SK-N-SH (cell line): ENCODE data around the gene ELN. TPM values are rescaled to one million over a fixed set of nuclear protein-coding genes. Genes with fewer than 3 reads are reported as not detected.

ENCODE experiments used
- CTCF ChIA-PET: fragments of 300-600, 350-600 bp; formaldehyde crosslinking; extraction: SDS; loops from one replicate; lab custom pipeline; 2021; lab: Yijun Ruan, JAX
- POLR2A ChIA-PET: fragments of 350-600 bp; sonication (Branson Sonifier 250); formaldehyde crosslinking; extraction: SDS; loops from one replicate; lab custom pipeline; 2020; ENCODE audit warnings: antibody characterized with exemption, inconsistent platforms; lab: Yijun Ruan, JAX
- DNase-seq: peaks from one replicate; pipeline ENCODE4 v3.0.0; 2012
- H2AFZ ChIP-seq: fragments of 200-600 bp; sonication (generic); 2 replicates; pipeline ENCODE4 v1.8.1; 2016; ENCODE audit warnings: antibody characterized with exemption, mild to moderate bottlenecking, low read depth
- H3F3A ChIP-seq: fragments of 200-600 bp; sonication (generic); replicated peaks from 2 replicates; pipeline ENCODE3; 2016; ENCODE audit warnings: antibody characterized with exemption, mild to moderate bottlenecking; ENCODE audit not compliant: insufficient read depth
- H3K27ac ChIP-seq, 2 experiments: fragments of 200-500 bp in 1 of 2; fragments of 200-600 bp in 1 of 2; sonication (Bioruptor generic) in 1 of 2; sonication (generic), shearing (Covaris generic) in 1 of 2; 2 replicates each; pipeline versions ENCODE4 v1.5.1 to v1.6.1; 2014 to 2016; ENCODE audit warnings: low read depth in 2 of 2, inconsistent platforms in 1 of 2, low read length in 1 of 2, mild to moderate bottlenecking in 1 of 2, mixed read lengths in 1 of 2
- H3K27me3 ChIP-seq: fragments of 200-600 bp; sonication (generic), shearing (Covaris generic); 2 replicates; pipeline ENCODE4 v1.6.1; 2016; ENCODE audit warnings: mixed run types; ENCODE audit not compliant: insufficient read depth
- H3K36me3 ChIP-seq, 2 experiments: fragments of 200-500 bp in 1 of 2; fragments of 200-600 bp in 1 of 2; sonication (Bioruptor generic) in 1 of 2; sonication (generic) in 1 of 2; replicated peaks in 1 of 2; 2 replicates each; pipeline versions ENCODE3 to v1.5.1; 2014 to 2016; ENCODE audit warnings: low read length in 1 of 2, mild to moderate bottlenecking in 1 of 2; ENCODE audit not compliant: insufficient read depth in 2 of 2, control insufficient read depth in 1 of 2
- H3K4me1 ChIP-seq, 2 experiments: fragments of 200-500 bp in 1 of 2; fragments of 200-600 bp in 1 of 2; sonication (Bioruptor generic) in 1 of 2; sonication (generic), shearing (Covaris generic) in 1 of 2; 2 replicates each; pipeline versions ENCODE4 v1.5.1 to v1.6.1; 2014 to 2016; ENCODE audit warnings: low read depth in 1 of 2, low read length in 1 of 2, mixed run types in 1 of 2; ENCODE audit not compliant: insufficient read depth in 2 of 2, control insufficient read depth in 1 of 2
- H3K4me2 ChIP-seq: fragments of 200-600 bp; sonication (generic), shearing (Covaris generic); 2 replicates; pipeline ENCODE4 v1.6.1; 2017; ENCODE audit warnings: mixed run types
- H3K4me3 ChIP-seq, 2 experiments: fragments of 200-500 bp in 1 of 2; fragments of 200-600 bp in 1 of 2; sonication (Bioruptor generic) in 1 of 2; sonication (generic), shearing (Covaris generic) in 1 of 2; 2 replicates each; pipeline versions ENCODE4 v1.5.1 to v1.8.1; 2014 to 2016; ENCODE audit warnings: low read depth in 2 of 2, inconsistent platforms in 1 of 2, low read length in 1 of 2, mild to moderate bottlenecking in 1 of 2, mixed read lengths in 1 of 2, moderate library complexity in 1 of 2
- H3K79me2 ChIP-seq: fragments of 200-600 bp; sonication (generic); 2 replicates; pipeline ENCODE4 v1.8.1; 2017; ENCODE audit warnings: mild to moderate bottlenecking; ENCODE audit not compliant: insufficient read depth
- H3K9ac ChIP-seq: fragments of 200-600 bp; sonication (generic); 2 replicates; pipeline ENCODE4 v1.6.1; 2017; ENCODE audit warnings: mixed run types
- H3K9me2 ChIP-seq: fragments of 200-600 bp; sonication (generic); 2 replicates; pipeline ENCODE4 v1.6.1; 2017; ENCODE audit warnings: mixed run types
- H3K9me3 ChIP-seq: fragments of 200-600 bp; sonication (generic); 2 replicates; pipeline ENCODE4 v1.6.1; 2017; ENCODE audit warnings: mixed run types, mild to moderate bottlenecking, moderate library complexity
- H4K20me1 ChIP-seq: fragments of 200-600 bp; sonication (generic); 2 replicates; pipeline ENCODE4 v1.6.1; 2017; ENCODE audit warnings: mild to moderate bottlenecking, mixed run types; ENCODE audit not compliant: insufficient read depth
- FOSL2 ChIP-seq: IDR thresholded peaks from 2 replicates; pipeline ENCODE4 v1.4.0; 2012; ENCODE audit warnings: low read depth, mild to moderate bottlenecking, moderate library complexity, borderline replicate concordance
- IRF3 ChIP-seq: fragments of 150-350 bp; IDR thresholded peaks from 2 replicates; pipeline ENCODE4 v1.6.1; 2016; ENCODE audit warnings: mild to moderate bottlenecking, low read depth, low read length
- JUND ChIP-seq: IDR thresholded peaks from 2 replicates; pipeline ENCODE4 v1.4.0; 2012
- MXI1 ChIP-seq: IDR thresholded peaks from 2 replicates; pipeline ENCODE4 v1.6.1; 2012; ENCODE audit warnings: mild to moderate bottlenecking, low read depth, low read length, improper control_type of control experiment
- NFIC ChIP-seq: IDR thresholded peaks from 2 replicates; pipeline ENCODE4 v1.4.0; 2012; ENCODE audit warnings: borderline replicate concordance
- POLR2AphosphoS5 ChIP-seq: IDR thresholded peaks from 2 replicates; pipeline ENCODE4 v1.6.1; 2012; ENCODE audit warnings: low read depth, low read length
- RXRA ChIP-seq: IDR thresholded peaks from 2 replicates; pipeline ENCODE4 v1.4.0; 2012; ENCODE audit warnings: low read depth, mild to moderate bottlenecking, borderline replicate concordance
- SIN3A ChIP-seq: IDR thresholded peaks from 2 replicates; pipeline ENCODE4 v1.6.1; 2012; ENCODE audit warnings: low read depth, mild to moderate bottlenecking, low read length, moderate library complexity, borderline replicate concordance
- TAF1 ChIP-seq: IDR thresholded peaks from 2 replicates; pipeline ENCODE4 v1.6.1; 2012; ENCODE audit warnings: low read depth, mild to moderate bottlenecking, low read length, moderate library complexity, borderline replicate concordance
- ZBTB33 ChIP-seq: IDR thresholded peaks from 2 replicates; pipeline ENCODE4 v1.4.0; 2012; ENCODE audit warnings: low read depth, borderline replicate concordance
- WGBS: methylation state at CpG from one replicate; pipeline ENCODE4 v1.1.6; 2017; ENCODE audit warnings: low lambda C conversion rate; 5-methylcytosine and 5-hydroxymethylcytosine counted together
- polyA plus RNA-seq, 3 experiments: library from polyadenylated mRNA; depleted of rRNA; stranded (reverse); fragments of >200 nt; gene quantifications; 2 replicates each; pipeline ENCODE4 v1.2.3, GENCODE V29; 2012
- TF ChIP-seq, protein P1 (sequence below): fragments of 150-350 bp; IDR thresholded peaks from 2 replicates; pipeline ENCODE4 v1.6.1; 2017; ENCODE audit warnings: antibody characterized with exemption, low read length, low read depth, borderline replicate concordance

Gene ELN
- polyA plus RNA-seq, 1 of the 3 experiments (the other 2 are of a cell fraction): 12.5 TPM

- H3K9ac ChIP-seq: no peak overlapping the region
Measured at GRCh38 chr7:74029089-74029785, 1.3 kb downstream of the ELN start.

GRCh38 chr7:74029991-74030415 lies 2.0 kb downstream of the ELN start:
- POLR2A ChIA-PET: interaction anchor here (0.9 to 1.5 kb wide), 5 partner anchors 14 to 144 kb away, joined by 3 to 5 read pairs (median 3); partner anchors contain the start of genes EIF4H and LIMK1
- Histone ChIP-seq H3K9me3 (no peaks in the 10 kb centered on the region), H4K20me1 (no peaks in the 10 kb centered on the region), H3K4me3 (no peak overlapping the region), H3K79me2 (0 out of 2 replicates have a peak, but pooled peaks cover 3% of the 10 kb centered on the region), H3K27me3 (no peaks in the 10 kb centered on the region), H3K4me2 (no peak overlapping the region), H2AFZ (no peak overlapping the region), H3F3A (peaks cover 12% of the 10 kb centered on the region), H3K27ac (peak overlapping the region in 1 of 2 experiments; percentile 82; a peak in 2 of 4 replicates), H3K36me3 (no peaks in the 10 kb centered on the region), H3K9ac (no peak overlapping the region), H3K4me1 (peaks cover 17 to 89% of the 10 kb centered on the region in 2 experiments), H3K9me2 (no peaks in the 10 kb centered on the region)
- CTCF ChIA-PET: interaction anchor here (0.7 to 2.6 kb wide), 9 partner anchors 8 to 315 kb away, joined by 3 to 9 read pairs (median 3); no protein-coding TSS in a partner anchor
- TF ChIP-seq JUND (no peak), RXRA (no peak), ZBTB33 (no peak), SIN3A (no peak), TAF1 (no peak), FOSL2 (no peak), NFIC (no peak)
- TF ChIP-seq, protein P1, sequence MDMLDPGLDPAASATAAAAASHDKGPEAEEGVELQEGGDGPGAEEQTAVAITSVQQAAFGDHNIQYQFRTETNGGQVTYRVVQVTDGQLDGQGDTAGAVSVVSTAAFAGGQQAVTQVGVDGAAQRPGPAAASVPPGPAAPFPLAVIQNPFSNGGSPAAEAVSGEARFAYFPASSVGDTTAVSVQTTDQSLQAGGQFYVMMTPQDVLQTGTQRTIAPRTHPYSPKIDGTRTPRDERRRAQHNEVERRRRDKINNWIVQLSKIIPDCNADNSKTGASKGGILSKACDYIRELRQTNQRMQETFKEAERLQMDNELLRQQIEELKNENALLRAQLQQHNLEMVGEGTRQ: no peak
- DNase-seq: no peak
- WGBS: 79% methylated on average over 7 of the region's 8 CpGs

More at GRCh38 chr7:74029089-74029785, 1.3 kb downstream of the ELN start:
- peak overlapping the region in 1 of 2 experiments; percentile 82; a peak in 2 of 4 replicates for H3K27ac ChIP-seq
- WGBS: 72% methylated on average over 10 of the region's 18 CpGs
- H3K79me2 ChIP-seq: 0 out of 2 replicates have a peak, but pooled peaks cover 3% of the 10 kb centered on the region
- peaks cover 12% of the 10 kb centered on the region for H3F3A ChIP-seq
- ChIA-PET CTCF (interaction anchor here (0.7 to 2.6 kb wide), 10 partner anchors 9 to 314 kb away, joined by 3 to 9 read pairs (median 3); no protein-coding TSS in a partner anchor), POLR2A (interaction anchor here (0.9 to 1.5 kb wide), 5 partner anchors 15 to 145 kb away, joined by 3 to 5 read pairs (median 3); partner anchors contain the start of genes EIF4H and LIMK1)
- H3K4me2 ChIP-seq: no peak overlapping the region; the same call in 1 of the 2 replicates
- peaks cover 21 to 86% of the 10 kb centered on the region in 2 experiments for H3K4me1 ChIP-seq
- H3K9me3 ChIP-seq: no peaks in the 10 kb centered on the region
- DNase-seq: no peak
- H2AFZ ChIP-seq: no peak overlapping the region
- no peaks in the 10 kb centered on the region for H4K20me1 ChIP-seq
- no peak overlapping the region for H3K4me3 ChIP-seq
- H3K9me2 ChIP-seq: no peaks in the 10 kb centered on the region
- H3K36me3 ChIP-seq: no peaks in the 10 kb centered on the region
- H3K27me3 ChIP-seq: no peaks in the 10 kb centered on the region
- TF ChIP-seq IRF3 (no peak), POLR2AphosphoS5 (no peak), MXI1 (0 out of 2 replicates have a peak, but pooled peaks have one; percentile 12)
